ENCODE results near the gene FNBP1.

The FNBP1 gene

DNA sequence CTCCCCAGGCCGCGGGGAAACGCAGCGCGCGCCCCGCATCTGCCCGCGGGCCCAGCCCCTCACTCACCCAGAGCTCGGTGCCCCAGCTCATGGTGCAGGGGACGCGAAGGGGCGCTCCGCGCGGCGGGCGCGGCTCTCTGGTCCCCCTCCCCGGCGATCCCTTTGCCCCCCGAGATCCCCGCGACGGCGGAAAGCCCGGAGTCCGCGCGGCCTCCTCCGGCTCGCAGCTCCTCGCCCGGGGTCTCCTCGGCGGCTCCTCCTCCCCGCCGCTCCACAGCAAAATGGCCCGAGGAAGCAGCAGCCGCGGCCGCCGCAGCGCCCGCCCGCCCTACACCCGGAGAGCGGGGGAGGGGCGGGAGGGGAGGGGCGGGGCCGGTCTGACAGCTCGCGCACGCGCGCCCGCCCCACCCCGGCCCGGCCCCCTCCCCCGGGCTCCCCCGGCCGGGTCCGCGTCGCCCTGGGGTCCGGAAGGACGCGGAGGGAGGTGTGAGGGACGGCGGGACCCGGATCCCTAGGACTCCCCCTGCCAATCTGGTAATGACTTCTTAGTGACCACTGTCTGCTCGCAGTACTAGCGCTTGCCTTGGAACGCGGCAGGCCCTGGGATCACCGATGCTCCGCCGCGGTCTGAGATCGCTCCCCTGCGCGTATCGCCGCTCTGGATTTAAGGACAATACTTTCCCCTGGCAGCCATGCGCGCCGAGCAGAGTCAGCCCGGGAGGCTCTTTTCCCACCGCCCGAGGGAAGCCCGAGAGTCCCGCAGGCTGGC is at the start of gene FNBP1:
Gene FNBP1 (minus strand): TSS at position 305 of the 769 bp plus-strand sequence. CDS start 214 bp downstream, at position 91.
- Histone ChIP-seq H3K4me1 (peaks cover 44% of the 10 kb centered on the region), H3K9ac (peak within 1 kb of the TSS; percentile 81), H3K9me3 (no peaks in the 10 kb centered on the region), H3K4me2 (peak within 1 kb of the TSS; percentile 98), H3K4me3 (peak within 1 kb of the TSS; percentile 89), H3K27me3 (peaks cover 43% of the 10 kb centered on the region), H4K20me1 (peaks cover 47% of the 10 kb centered on the region), H3K36me3 (no peaks in the 10 kb centered on the region), H3K27ac (peak within 1 kb of the TSS; percentile 55; the same call in 1 of the 2 replicates)
- TF ChIP-seq Cebpa-rat (IDR thresholded peaks at IDR 0.05): no peak

DNA sequence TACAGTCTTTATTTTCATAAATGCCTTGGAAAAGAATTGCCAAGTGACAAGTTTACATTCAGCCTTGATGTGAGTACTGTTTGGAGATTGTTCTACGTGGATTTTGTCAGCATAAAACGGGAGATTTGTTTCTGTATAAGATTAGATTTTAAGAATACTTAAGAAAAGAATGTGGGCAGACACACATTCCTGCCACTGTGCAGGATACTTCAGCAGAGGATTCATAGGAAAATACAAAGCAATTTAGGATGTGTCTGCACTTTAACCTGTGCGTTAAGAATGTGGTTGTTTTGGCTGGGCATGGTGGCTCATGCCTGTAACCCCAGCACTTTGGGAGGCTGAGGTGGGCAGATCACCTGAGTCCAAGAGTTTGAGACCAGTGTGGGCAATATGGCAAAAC is 47.9 kb upstream of the FNBP1 start:
- Histone ChIP-seq H3K4me1 (peaks cover 11% of the 10 kb centered on the region), H3K9me3 (no peaks in the 10 kb centered on the region), H3K27ac (no peak overlapping the region), H4K20me1 (no peaks in the 10 kb centered on the region), H3K27me3 (no peaks in the 10 kb centered on the region), H3K4me3 (no peak overlapping the region), H3K4me2 (no peak overlapping the region), H3K9ac (no peak overlapping the region), H3K36me3 (peaks cover 88% of the 10 kb centered on the region)
- TF ChIP-seq Cebpa-rat (IDR thresholded peaks at IDR 0.05): no peak

GRCh38 chr9:130089141-130089540 is 46.2 kb upstream of the FNBP1 start:
- Histone ChIP-seq H3K4me2 (no peak overlapping the region), H3K27me3 (no peaks in the 10 kb centered on the region), H3K4me1 (peaks cover 11% of the 10 kb centered on the region), H3K9me3 (no peaks in the 10 kb centered on the region), H3K9ac (no peak overlapping the region), H4K20me1 (no peaks in the 10 kb centered on the region), H3K27ac (no peak overlapping the region), H3K4me3 (no peak overlapping the region), H3K36me3 (peaks cover 88% of the 10 kb centered on the region)
- no peak for TF ChIP-seq Cebpa-rat (IDR thresholded peaks at IDR 0.05)

- Histone ChIP-seq H3K27me3 (no peaks in the 10 kb centered on the region), H3K4me3 (no peak overlapping the region), H4K20me1 (no peaks in the 10 kb centered on the region), H3K36me3 (peaks cover 86% of the 10 kb centered on the region), H3K27ac (no peak overlapping the region), H3K9ac (no peak overlapping the region), H3K9me3 (no peaks in the 10 kb centered on the region), H3K4me2 (no peak overlapping the region), H3K4me1 (peaks cover 10% of the 10 kb centered on the region)
- TF ChIP-seq Cebpa-rat (IDR thresholded peaks at IDR 0.05): no peak
Measured at GRCh38 chr9:130088051-130088450, 45.1 kb upstream of the FNBP1 start.

DNA sequence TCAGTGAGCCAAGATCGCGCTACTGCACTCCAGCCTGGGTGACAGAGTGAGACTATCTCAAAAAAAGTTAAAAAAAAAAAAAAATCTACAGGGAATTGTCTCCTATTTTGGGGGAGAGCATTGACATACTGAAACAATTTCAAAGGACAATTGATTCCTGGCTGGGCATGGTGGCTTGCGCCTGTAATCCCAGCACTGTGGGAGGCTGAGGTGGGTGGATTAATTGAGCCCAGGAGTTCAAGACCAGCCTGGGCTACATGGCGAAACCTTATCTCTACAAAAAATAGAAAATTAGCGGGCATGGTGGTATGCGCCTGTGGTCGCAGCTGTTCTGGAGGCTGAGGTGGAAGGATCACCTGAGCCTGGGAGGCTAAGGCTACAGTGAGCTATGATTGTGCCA is 41.3 kb upstream of the FNBP1 start:
- Histone ChIP-seq H3K9me3 (no peaks in the 10 kb centered on the region), H3K27me3 (no peaks in the 10 kb centered on the region), H4K20me1 (no peaks in the 10 kb centered on the region), H3K9ac (no peak overlapping the region), H3K4me3 (no peak overlapping the region), H3K4me2 (no peak overlapping the region), H3K4me1 (no peaks in the 10 kb centered on the region), H3K27ac (no peak overlapping the region), H3K36me3 (peaks cover 96% of the 10 kb centered on the region)
- TF ChIP-seq Cebpa-rat (IDR thresholded peaks at IDR 0.05): no peak

- Histone ChIP-seq H3K36me3 (peaks cover 82% of the 10 kb centered on the region), H3K27ac (no peak overlapping the region), H3K4me3 (no peak overlapping the region), H4K20me1 (peaks cover 18% of the 10 kb centered on the region), H3K27me3 (no peaks in the 10 kb centered on the region), H3K9me3 (no peaks in the 10 kb centered on the region), H3K9ac (no peak overlapping the region), H3K4me1 (peaks cover 13% of the 10 kb centered on the region), H3K4me2 (no peak overlapping the region)
- no peak for TF ChIP-seq Cebpa-rat (IDR thresholded peaks at IDR 0.05)
Measured at GRCh38 chr9:130078547-130078946, 35.6 kb upstream of the FNBP1 start.

GRCh38 chr9:130073373-130073772 is 30.4 kb upstream of the FNBP1 start:
- H3K4me2 ChIP-seq: no peak overlapping the region
- peaks cover 70% of the 10 kb centered on the region for H4K20me1 ChIP-seq
- no peak for TF ChIP-seq Cebpa-rat (IDR thresholded peaks at IDR 0.05)
- H3K27me3 ChIP-seq: no peaks in the 10 kb centered on the region
- no peak overlapping the region for H3K27ac ChIP-seq
- peaks cover 13% of the 10 kb centered on the region for H3K4me1 ChIP-seq
- H3K9me3 ChIP-seq: no peaks in the 10 kb centered on the region
- no peak overlapping the region for H3K9ac ChIP-seq
- H3K36me3 ChIP-seq: peaks cover 33% of the 10 kb centered on the region
- H3K4me3 ChIP-seq: no peak overlapping the region

DNA sequence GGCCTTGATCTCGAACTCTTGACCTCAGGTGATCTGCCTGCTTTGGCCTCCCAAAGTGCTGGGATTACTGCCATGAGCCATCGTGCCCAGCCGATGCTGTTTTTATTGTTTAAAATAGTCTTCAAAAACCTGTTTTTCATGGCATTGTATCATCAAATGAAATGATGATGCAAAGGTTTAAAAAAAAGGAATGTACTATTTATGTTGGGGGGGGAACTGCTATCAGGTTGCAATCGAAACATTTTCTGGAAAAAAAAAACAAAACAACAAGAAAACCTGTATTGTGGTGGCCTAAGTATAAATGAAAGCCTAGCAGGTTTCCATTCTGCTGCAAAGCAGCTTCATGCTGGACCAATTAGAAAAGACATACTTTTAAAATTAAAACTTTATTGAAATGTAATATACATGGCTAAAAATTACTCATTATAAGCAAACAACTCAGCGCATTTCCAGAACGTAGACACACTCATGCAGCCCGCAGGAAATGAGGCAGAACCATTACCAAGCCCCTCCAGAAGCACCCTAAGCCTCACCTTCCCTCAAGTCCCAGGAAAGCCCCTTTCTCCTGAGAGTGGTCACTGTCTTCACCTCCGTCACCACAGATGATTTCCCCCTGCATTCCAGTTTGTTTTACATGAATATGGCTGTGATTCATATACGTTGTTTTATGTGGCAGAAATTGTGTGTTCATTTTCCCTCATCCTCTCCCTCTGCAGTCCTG is 29.7 kb upstream of the FNBP1 start:
- no peaks in the 10 kb centered on the region for H3K9me3 ChIP-seq
- peaks cover 77% of the 10 kb centered on the region for H4K20me1 ChIP-seq
- TF ChIP-seq Cebpa-rat (IDR thresholded peaks at IDR 0.05): no peak
- peaks cover 27% of the 10 kb centered on the region for H3K36me3 ChIP-seq
- H3K4me3 ChIP-seq: no peak overlapping the region
- no peaks in the 10 kb centered on the region for H3K27me3 ChIP-seq
- H3K27ac ChIP-seq: no peak overlapping the region
- no peak overlapping the region for H3K4me2 ChIP-seq
- H3K9ac ChIP-seq: no peak overlapping the region
- peaks cover 13% of the 10 kb centered on the region for H3K4me1 ChIP-seq

GRCh38 chr9:130069048-130069447 is 26.1 kb upstream of the FNBP1 start:
- peaks cover 96% of the 10 kb centered on the region for H4K20me1 ChIP-seq
- TF ChIP-seq Cebpa-rat (IDR thresholded peaks at IDR 0.05): no peak
- H3K36me3 ChIP-seq: peaks cover 17% of the 10 kb centered on the region
- H3K9me3 ChIP-seq: no peaks in the 10 kb centered on the region
- no peaks in the 10 kb centered on the region for H3K27me3 ChIP-seq
- no peak overlapping the region for H3K4me3 ChIP-seq
- no peak overlapping the region for H3K9ac ChIP-seq
- H3K27ac ChIP-seq: no peak overlapping the region
- peaks cover 4% of the 10 kb centered on the region; the same call in 1 of the 2 replicates for H3K4me1 ChIP-seq
- H3K4me2 ChIP-seq: no peak overlapping the region

GRCh38 chr9:130064621-130065020 is 21.6 kb upstream of the FNBP1 start:
- peaks cover 19% of the 10 kb centered on the region for H3K4me1 ChIP-seq
- no peak for TF ChIP-seq Cebpa-rat (IDR thresholded peaks at IDR 0.05)
- no peak overlapping the region for H3K27ac ChIP-seq
- H4K20me1 ChIP-seq: peaks cover 95% of the 10 kb centered on the region
- H3K9me3 ChIP-seq: no peaks in the 10 kb centered on the region
- H3K4me3 ChIP-seq: no peak overlapping the region
- no peak overlapping the region for H3K9ac ChIP-seq
- no peaks in the 10 kb centered on the region for H3K27me3 ChIP-seq
- H3K4me2 ChIP-seq: no peak overlapping the region
- peaks cover 31% of the 10 kb centered on the region for H3K36me3 ChIP-seq
